KBM-7 (cell line): ENCODE results near the gene SEMA4A.
"Not testable (repeated sequence)": the region's sequence is repeated elsewhere in the genome, so short reads cannot be mapped to it uniquely, and the experiment has no call there.

Experiments used
- DNase-seq: peaks from one replicate; pipeline ENCODE4 v3.0.0-alpha.2; 2015
- in situ Hi-C: fragments of 300-500 bp; cut with MboI; formaldehyde crosslinking; loops from 2 replicates; pipeline ENCODE4 v1.14.3; 2020; ENCODE audit warnings: low sequenced_read_pairs, low pct_unique_long_range_greater_than_20kb, mixed read lengths

SEMA4A gene

DNA sequence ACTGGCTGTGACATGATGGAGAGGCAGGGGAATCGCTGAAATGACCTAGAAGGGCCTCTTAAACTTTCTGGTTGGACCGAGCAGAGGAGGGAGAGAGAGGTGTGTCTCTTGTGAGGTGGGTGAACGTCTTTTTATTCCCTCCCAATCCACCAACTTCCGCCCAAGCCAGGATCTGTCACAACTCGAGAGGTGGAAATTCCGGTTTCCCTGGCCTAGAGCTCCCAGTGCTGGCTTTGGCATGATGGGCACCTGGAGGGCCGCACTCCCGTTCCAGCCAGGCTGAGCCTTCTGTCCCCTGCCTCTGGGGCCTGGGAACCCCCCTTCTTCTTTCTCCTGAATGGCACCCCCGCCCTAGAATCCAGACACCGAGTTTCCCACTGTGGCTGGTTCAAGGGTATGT, at the start of gene SEMA4A:
Gene SEMA4A (plus strand): TSS at position 224 of the 400 bp plus-strand sequence. CDS start 994 bp downstream, outside the sequence.
- in situ Hi-C loops = no loop called here
- no peak for DNase-seq

DNA sequence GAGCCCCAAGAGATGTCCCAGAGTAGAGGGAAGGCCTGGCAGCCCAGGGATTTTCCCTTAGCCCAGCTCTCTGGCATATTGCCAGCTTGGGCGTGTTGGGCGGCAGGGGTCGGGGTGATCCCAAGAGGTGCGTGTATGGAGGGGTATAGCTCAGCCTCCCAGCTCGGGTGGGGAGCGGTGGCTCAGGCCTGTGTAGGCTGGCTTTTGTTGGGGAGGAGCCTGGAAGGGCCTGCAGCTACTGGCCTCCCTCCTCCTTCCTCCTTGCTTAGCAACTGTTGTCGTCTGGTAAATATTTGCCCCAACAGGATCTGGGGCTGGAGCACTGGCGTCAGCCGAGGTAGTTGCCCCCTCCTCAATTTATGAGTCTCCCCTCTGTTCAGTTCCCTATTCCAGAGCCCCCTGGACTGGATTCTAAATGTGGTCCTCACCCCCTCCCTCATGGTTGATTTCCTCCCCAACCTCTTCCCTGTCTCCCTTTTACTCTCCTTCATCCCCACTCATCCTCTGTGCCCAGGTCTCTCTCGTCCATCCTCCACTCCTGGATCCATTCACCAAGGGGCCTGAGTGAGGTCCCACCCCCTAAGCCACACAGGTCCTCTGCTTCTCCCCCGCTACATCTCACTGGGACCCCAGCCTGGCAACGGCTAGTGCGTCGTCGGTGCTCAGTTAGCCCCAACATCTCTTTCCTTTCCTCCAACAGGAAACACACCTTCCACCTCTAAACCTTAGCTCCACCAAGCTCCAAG, 49.1 kb upstream of the SEMA4A start:
- peak; percentile 41 for DNase-seq
- in situ Hi-C loops = no loop called here

DNA sequence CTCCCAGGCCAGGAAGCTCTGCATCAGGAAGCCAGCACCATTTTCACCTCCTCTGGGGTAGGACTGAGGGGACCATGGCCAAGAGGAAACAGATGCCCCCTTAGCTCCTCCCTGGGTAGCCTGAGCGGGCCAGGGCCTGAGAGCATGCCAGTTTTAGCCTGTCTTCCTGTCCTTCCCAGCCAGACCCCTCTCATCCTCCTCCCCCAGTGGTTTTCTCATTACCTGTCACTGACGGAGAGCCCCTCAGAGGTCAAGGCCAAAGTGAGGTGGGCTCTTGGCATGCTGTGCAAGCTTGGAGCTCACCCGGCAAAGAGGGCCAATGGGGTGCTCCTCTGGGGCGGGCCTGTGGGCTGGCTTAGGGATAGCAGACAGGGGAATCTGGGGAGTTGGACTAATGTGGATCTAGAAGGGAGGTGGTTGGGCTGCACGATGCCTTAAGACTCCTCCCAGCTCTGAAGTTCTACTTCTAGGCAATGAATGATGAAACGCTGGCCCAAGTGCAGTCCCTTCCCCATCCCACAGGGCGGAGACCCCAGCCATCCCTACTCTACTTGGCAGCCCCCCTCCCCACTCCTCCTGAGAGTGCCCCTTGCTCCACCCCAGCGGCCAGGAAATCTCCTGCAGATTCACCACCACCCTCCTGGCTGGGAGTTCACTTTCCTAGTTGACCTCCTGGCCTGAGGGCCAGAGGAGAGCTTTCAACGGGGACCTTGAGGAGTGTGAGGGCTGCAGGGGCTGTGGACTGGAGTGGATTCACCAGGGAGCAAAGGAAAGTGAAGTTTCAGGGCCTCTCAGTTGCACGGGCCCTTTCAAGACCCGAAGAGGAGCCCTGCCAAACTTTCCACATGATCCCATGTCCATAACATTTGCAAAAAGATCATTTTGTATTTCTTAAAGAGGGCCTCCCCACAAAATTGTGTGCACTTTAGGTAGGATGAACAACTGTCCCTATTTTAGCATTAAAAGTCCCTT, 48.2 kb upstream of the SEMA4A start:
- in situ Hi-C loops = no loop called here
- DNase-seq = no peak

DNA sequence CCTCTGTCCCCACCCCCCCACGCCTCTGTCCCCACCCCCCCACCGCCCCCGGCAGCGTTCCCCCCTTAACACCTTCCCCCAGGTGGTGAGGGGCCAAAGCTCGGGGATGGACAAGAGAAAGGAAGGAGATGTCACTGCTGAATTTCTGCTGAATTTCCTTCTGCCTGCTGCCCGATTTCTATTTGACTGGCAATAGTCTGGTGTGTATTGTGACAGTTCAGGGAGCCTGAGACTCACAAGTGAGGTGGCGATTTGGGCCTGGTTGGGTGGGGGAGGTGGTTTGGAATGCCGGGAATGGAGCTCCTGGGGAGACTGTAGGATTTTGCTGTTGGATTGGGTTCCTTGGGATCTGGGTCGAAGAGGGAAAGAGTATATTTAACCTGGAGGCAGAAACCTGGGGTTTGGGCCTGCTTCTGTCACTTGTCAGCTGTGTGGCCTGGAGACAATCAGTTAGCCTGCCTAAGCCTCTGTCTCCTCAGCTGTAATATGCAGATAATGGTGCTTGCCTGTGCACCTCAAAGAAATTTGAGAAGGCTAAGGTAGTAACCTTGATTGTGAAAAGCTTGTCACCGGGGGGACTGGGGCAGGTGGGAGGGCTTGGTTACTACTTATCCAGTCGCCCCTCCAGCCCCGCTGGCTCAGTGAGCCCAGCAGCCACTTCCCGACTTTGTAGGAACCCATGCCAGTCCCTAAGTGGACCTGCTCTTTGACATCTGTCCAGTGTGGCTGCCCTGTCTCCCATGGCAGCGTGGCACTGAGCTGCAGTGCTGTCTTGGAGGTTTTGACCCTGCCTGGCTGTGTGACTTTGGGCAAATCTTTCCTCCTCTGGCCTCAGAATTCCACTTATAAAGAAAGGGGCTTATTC, 46.5 kb upstream of the SEMA4A start:
- in situ Hi-C loops = no loop called here
- no peak for DNase-seq

DNA sequence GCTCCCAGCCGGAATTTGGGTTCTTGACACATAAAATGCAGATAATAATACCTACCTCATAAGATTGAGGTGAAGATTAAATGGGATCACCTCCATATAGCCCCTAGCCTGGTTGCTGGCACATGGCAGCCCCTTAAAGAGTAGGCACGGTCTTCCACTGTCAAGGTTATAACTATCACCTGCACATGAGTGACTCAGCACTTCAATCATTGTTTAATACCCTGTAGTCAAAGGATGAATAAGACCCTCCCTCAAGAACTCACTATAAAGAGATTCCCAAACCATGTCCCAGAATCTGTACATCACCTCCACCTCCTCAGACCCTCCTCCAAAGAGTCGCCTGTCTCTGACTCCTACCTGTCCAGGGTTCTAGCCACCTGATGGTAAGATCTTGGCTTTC, 45.3 kb upstream of the SEMA4A start:
- DNase-seq = no peak
- in situ Hi-C loops = no loop called here

DNA sequence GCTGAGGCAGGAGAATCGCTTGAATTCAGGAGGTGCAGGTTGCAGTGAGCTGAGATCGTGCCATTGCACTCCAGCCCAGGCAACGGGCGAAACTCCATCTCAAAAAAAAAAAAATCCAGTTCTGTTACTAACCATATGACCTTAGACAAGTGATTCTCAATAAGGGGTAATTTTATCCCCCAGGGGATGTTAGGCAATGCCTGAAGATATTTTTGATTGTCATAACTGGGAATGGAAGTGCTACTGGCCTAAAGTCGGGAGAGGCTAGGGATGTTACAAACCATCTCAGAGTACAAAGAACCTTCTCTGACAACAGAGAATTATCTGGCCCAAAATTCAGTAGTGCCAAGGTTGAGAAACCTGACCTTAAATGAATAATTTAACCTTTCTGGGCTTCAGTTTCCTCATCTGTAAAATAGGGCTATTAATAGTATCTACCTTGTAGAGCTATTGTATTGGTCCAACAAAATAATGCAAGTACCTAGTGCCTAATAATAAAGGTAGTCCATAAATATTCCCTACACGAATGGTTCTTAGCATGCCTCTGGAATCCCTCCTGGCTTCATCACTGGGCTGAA, 44.6 kb upstream of the SEMA4A start:
- DNase-seq = no peak
- in situ Hi-C loops = no loop called here

DNA sequence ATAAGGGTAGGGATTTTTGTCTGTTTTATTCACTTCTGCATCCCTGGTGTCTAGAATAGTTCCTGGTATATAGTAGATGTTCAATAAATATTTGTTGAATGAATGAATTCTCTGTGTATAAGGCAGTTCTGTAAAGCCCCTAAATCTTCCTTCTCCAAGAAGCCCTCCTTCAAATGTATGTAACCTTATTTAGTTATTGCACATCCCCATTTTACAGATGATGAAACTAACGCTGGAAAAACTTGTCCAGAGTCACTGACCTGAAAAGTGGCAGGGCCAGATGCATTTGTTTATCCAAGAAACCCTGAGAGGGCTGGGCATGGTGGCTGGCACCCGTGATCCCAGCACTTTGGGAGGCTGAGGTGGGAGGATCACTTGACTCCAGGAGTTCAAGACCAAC, 43.1 kb upstream of the SEMA4A start:
- in situ Hi-C loops = no loop called here
- DNase-seq = no peak

DNA sequence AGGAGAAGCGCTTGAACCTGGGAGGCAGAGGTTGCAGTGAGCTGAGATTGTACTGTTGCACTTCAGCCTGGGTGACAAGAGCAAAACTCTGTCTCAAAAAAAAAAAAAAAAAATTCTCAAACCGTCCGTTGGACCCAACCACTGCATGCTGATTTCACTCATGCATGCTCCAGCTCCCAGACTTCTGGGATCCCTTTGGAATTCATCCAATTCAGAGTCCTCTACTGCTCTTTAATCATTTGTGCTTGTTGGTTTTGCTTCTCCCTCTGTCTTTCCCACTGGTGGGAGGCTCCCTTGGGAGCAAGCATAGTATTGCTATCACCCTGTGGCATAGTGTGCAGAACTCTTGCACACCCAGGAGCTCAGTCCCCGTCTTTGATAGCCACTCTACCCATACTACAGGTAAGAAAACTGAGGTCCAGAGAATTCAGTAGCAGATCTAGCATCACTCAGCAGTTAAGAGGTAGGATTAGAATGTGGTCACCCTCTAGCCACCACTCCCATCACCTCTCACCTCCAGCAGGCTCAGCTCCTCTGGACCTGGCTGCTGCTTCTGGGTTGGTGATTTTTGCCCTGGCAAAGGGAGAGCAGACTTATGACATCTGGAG, 41.9 kb upstream of the SEMA4A start:
- DNase-seq = no peak
- in situ Hi-C loops = no loop called here

DNA sequence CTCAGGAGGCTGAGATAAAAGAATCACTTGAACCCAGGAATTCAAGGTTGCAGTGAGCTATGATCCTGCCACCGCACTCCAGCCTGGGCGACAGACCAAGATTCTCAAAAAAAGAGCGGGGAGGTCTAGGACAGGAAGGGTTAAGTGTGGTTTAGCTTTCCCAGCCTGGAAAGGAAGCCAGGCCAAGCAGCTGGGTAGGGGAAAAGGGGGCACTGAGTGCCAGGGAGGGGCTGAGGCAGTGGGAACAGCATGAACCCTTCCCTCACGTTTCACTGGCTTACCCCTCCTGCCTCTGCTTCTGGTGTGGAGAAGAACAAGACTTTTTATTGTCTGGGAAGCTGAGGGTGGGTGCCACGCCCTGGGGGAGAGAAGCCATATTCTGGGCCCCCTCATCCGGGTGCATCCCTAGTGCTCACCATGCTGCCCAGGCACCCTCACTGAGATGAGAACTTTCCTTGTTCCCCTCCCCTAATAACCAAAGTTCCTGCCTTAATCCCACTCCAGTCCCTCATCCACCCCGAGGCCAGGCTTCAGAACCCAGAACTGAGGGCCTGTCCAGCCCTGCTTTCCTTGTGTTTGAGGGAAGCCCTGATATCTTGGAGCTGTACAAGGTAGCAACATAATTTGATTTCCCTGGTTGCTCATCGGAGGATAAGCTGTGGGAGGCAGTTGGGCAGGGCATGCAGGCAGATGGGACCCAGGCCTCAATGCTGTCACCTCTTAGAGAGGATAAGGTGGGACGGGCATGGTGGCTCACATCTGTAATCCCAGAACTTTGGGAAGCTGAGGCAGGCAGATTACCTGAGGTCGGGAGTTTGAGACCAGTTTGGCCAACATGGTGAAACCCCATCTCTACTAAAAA, 40.9 kb upstream of the SEMA4A start:
- no peak for DNase-seq
- in situ Hi-C loops = no loop called here

DNA sequence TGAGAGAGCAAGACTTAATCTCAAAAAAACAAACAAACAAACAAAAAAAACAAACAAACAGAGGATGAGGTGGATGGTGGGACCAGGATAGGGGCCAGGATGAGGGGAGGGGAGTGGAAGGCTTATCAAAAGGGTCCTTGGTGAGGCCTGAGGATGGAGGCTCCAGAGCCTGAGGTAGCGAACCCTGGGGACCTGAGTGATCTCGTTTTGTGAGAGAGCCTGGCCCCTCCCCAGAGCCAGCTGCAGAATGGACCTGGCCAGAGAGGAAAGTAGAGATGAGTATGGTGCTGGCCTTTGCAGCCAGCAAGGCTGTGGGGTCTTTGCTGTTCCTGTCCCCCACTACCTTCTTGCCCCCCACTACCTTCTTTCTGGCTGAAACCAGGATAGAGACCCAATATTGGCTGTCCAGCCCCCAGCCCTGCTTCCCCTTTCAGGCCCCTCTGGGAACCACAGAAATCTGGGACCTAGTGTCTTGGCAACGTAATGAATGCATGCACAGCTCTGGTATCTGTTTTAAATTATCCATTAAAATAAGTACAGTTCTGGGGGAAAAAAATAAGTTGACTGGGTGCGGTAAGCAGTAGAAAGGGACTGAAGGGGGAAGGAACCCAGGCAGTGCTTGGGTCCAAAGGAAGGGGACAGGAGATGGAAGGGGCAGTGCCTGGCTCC, 40.0 kb upstream of the SEMA4A start:
- in situ Hi-C loops = no loop called here

DNA sequence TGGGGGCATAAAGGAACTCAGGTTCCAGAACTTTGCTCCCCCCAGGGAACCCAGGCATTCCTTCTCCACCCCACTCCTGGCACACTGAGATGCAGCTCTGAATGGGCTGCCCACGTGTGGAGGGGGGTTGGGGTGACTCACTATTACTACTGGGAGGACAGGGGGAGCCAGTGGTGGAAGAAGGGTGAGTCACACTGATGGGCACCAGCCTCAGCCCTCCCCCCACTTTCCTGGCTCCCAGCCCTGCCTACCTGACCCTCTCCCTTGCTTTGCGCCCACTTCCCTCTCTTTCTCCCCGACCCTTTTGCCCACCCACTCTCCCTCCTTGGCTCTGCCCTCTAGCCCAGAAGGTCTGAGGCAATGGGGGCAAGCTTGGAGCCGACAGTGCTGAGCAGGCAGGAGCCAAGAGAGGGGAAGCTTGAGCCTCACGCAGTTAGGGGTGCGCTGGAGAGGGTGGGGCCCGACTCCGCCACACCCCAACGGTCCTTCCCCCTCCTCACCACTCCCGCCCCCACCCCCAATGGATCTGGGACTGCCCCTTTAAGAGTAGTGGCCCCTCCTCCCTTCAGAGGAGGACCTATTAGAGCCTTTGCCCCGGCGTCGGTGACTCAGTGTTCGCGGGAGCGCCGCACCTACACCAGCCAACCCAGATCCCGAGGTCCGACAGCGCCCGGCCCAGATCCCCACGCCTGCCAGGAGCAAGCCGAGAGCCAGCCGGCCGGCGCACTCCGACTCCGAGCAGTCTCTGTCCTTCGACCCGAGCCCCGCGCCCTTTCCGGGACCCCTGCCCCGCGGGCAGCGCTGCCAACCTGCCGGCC, 39.1 kb upstream of the SEMA4A start, which contains the start of gene LMNA:
Gene LMNA (plus strand): TSS at position 611 of the 818 bp plus-strand sequence. CDS start 208 bp downstream, outside the sequence.
- DNase-seq = peak; percentile 67
- in situ Hi-C loops = no loop called here

More for the DNA sequence above, 40.0 kb upstream of the SEMA4A start:
- DNase-seq = no peak

DNA sequence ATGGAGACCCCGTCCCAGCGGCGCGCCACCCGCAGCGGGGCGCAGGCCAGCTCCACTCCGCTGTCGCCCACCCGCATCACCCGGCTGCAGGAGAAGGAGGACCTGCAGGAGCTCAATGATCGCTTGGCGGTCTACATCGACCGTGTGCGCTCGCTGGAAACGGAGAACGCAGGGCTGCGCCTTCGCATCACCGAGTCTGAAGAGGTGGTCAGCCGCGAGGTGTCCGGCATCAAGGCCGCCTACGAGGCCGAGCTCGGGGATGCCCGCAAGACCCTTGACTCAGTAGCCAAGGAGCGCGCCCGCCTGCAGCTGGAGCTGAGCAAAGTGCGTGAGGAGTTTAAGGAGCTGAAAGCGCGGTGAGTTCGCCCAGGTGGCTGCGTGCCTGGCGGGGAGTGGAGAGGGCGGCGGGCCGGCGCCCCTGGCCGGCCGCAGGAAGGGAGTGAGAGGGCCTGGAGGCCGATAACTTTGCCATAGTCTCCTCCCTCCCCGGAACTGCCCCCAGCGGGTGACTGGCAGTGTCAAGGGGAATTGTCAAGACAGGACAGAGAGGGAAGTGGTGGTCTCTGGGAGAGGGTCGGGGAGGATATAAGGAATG, 38.4 kb upstream of the SEMA4A start:
- in situ Hi-C loops = no loop called here
- DNase-seq = no peak

DNA sequence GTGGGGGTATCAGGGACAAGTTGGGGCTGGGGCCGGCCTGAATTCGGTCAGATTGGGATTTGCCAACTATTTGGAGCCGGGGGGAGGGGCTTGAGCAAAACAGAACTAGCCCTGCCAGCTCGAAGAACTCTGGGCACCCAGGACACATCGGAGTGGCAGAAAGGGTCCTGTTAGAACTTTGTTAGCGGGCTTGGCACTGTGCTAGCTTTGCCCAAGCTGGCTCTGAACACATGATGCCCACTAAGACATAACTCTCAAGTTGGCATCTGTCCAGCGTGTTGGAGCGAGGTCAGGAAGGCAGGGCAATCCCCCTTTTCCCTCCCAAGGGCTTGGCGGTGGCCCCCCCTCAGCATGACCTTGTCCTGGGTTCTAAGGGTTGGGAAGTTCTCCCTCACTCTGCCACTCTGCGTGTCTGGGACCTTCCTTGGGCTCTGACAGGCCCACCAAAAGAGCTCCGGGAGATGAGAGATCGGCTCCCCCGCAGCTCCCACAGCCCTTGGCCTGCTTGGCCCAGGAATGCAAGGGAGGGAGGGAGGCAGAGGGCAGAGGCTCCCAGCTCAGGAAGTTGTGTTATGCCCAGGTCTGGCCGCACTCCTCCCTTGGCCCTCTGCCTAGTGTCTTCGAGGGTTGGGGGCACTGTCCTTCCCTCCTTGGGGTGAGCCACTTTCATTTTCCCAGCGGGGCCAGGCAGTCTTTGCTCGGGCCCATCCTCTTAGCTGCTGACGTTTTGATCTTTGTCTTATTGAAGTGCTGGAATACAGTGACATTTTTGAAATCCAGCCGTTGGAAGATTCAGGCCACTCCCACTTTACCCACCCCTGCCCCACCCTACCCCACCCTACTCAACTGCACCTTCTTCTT, 37.6 kb upstream of the SEMA4A start:
- peak; percentile 61 for DNase-seq
- in situ Hi-C loops = no loop called here

DNA sequence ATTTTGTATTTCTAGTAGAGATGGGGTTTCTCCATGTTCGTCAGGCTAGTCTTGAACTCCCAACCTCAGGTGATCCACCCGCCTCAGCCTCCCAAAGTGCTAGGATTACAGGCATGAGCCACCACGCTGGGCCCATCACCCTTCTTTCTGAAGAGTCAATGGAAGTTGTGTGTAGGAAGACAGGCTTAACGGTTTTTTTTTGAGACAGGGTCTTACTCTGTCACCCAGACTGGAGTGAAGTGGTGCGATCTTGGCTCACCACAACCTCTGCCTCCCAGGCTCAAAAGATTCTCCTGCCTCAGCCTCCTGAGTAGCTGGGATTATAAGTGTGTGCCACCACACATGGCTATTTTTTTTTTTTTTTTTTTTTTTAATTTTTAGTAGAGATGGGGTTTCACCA, 36.7 kb upstream of the SEMA4A start:
- DNase-seq, in situ Hi-C loops: not testable (repeated sequence)
